Pancreas (tissue), 10 donors: ENCODE results near the gene MAP2K7. TPM values are rescaled to one million over a fixed set of nuclear protein-coding genes. Genes with fewer than 3 reads are reported as not detected.
A peak's percentile ranks its signal among the peaks of the same experiment; 100 is the strongest.

Experiments used
- ATAC-seq, 4 donors: fragments of 200-7000 bp; cut with Tn5 transposase; one replicate each; pipeline versions ENCODE4 v1.8.0 to v1.9.1; 2020; ENCODE audit warnings: mild to moderate bottlenecking in 4 of 4, moderate library complexity in 4 of 4
- DNase-seq, 6 donors: peaks; one replicate each; pipeline ENCODE4 v3.0.0-alpha.2; 2020
- FAIRE-seq: peaks from 2 replicates; lab custom pipeline; 2012; peaks lifted over from hg19 to GRCh38; lab: Jason Lieb, UNC
- H3K27ac ChIP-seq, 4 donors: fragments of 200-600 bp; sonication (generic); 1 replicate in 3 of 4; 2 replicates in 1 of 4; pipeline versions ENCODE4 v1.5.0 to v1.8.0; 2020
- H3K27me3 ChIP-seq, 4 donors: fragments of 200-600 bp; one replicate each; pipeline ENCODE4 v1.8.0; 2021
- H3K36me3 ChIP-seq, 3 donors: fragments of 200-600 bp; sonication (generic) in 1 of 3; one replicate each; pipeline versions ENCODE4 v1.5.0 to v1.8.0; 2020 to 2021
- H3K4me1 ChIP-seq, 3 donors: fragments of 200-600 bp; one replicate each; pipeline ENCODE4 v1.8.0; 2021
- H3K4me3 ChIP-seq, 4 donors: fragments of 200-600 bp; sonication (generic) in 2 of 4; one replicate each; pipeline versions ENCODE4 v1.5.0 to v1.8.0; 2020 to 2021
- H3K9me3 ChIP-seq, 4 donors: fragments of 200-600 bp; one replicate each; pipeline ENCODE4 v1.8.0; 2021
- WGBS, 2 donors: extraction: QIAGEN DNeasy Blood & Tissue Kit; methylation state at CpG; one replicate each; pipeline ENCODE4 v1.1.7; 2013; 5-methylcytosine and 5-hydroxymethylcytosine counted together
- intact Hi-C, 3 donors: fragments of 100-400 bp; cut with DNase I; formaldehyde crosslinking; loops; one replicate each; pipeline versions ENCODE4 v1.11.1 to v1.14.2; 2022
- polyA plus RNA-seq, 2 donors: library from polyadenylated mRNA; stranded (reverse); fragments of 200-250 nt; gene quantifications; one replicate each; pipeline ENCODE4 v1.2.3, GENCODE V29; 2013
- total RNA-seq, 6 donors: library from RNA; stranded (reverse); fragmentation: NEBNext Ultra II Directional in 4 of 6; extraction: Animal tissue kit (Norgen Biotek cat#: 25700) in 4 of 6; gene quantifications; one replicate each; pipeline versions ENCODE4 v1.2.1 to v1.2.4, GENCODE V29; 2021 to 2023
- TF ChIP-seq, protein P1 (sequence below), 4 donors: fragments of 200-600 bp; sonication (generic) in 3 of 4; IDR thresholded peaks; one replicate each; pipeline versions ENCODE4 v1.5.0 to v1.8.0; 2021; ENCODE audit warnings: antibody characterized with exemption in 4 of 4
- donor health status: healthy with polysubstance abuse.
- donor health status: DM: no; HTN: no; CAD: no; lungs with moderate emphysema.
- donor health status: DM: no; HTN: no; CAD: no.
- donor health status: control.
- donor health status: control.
- donor health status: Bipolar disorder and iron deficiency.
- donor health status: DM: yes; HTN: yes; CAD: no.
- donor health status: DM: no; HTN: no; CAD: no.
- donor health status: DM: no; HTN: no; CAD: no.
- donor health status: DM: yes; HTN: yes; CAD: no.

Gene MAP2K7
- total and polyA plus RNA-seq, 8 donors, result 13.9 to 45.3 (median 16.9) TPM

DNA sequence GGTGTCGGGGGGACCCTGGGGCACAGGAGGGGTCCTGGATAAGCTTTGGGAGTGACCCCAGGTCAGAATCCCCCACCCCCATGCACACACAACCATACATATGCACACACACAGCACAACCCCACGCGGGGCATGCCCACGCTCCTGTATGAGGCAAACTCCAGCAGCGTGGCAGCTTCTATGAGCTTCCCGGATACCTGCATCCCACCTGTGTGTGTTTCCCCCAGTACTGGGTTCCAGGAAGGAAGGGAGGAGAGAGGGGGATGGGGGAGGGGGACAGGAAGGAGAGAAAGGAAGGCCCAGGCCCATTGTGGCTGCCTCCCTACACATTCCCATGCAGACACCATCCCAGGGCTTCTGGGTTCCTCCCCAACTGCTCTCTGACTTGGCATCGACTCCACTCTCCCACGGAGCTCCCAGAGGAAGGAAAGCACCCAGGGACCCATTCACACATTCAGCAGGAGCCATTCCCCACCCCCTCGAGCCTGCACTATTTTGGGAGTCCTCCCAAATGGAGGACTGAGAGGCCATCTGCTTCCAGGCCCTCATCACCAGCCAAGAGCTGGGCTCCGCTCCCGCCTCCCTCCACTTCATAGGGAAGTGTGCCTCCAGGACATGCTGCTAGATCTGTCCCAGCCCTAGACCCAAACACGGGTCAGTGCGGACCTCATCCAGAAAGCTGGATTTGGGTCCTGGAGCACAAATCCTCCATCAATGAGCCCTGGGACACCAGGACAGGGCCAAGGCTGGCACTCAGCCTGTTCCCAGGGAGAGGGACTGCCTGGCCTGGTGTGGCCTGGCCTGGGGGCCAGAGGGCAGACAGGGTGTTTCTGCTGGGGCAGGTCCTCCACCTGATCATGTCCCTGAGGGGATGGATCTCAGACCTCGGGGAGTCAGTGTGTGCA lies 42.7 kb upstream of the MAP2K7 start:
- intact Hi-C loops, result no loop called here
- no peak for DNase-seq

DNA sequence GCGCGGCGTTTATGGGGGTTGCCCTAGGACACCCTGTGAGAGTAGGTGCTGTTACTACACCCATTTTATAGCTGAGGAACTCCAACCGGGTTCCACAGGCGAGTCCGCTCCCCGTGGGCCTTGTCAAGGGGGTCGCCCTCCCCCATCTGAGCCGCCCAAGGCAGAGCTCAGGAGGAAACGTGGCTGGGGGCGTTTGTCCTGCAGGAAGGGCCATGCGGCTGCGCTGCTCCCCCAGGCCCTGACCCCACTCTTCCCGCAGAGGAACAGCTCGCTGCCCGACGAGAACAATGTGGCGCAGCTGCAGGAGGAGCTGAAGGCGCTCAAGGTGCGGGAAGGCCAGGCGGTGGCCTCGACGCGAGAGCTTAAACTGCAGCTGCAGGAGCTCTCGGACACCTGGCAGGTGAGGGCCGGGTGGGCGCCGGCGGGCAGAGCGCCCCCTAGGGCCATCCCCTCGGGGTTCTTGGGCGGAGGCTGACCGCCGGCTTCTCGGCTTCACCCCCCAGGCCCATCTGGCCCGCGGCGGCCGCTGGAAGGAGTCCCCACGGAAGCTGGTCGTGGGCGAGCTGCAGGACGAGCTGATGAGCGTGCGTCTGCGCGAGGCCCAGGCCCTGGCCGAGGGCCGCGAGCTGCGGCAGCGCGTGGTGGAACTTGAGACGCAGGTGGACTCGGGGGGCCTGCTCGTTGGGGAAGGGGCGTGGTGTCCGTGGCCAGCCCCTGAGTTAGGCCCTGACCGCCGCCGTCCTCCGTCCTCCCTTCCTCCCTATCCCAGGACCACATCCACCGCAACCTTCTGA lies 41.9 kb upstream of the MAP2K7 start:
- no peaks in the 10 kb centered on the region for H3K4me1 ChIP-seq
- H3K4me3 ChIP-seq, result peak overlapping the region in 1 of 4 donors; percentile 23
- FAIRE-seq (no peak), DNase-seq (peak in 1 of 6 donors; percentile 72), ATAC-seq (peak in 1 of 4 donors; percentile 19)
- no peak overlapping the region for H3K27ac ChIP-seq
- WGBS, 2 donors, result 65 to 75% methylated on average over 54 to 63 of the region's 63 CpGs
- H3K27me3 ChIP-seq, result no peaks in the 10 kb centered on the region
- no peaks in the 10 kb centered on the region for H3K9me3 ChIP-seq
- TF ChIP-seq, protein P1, sequence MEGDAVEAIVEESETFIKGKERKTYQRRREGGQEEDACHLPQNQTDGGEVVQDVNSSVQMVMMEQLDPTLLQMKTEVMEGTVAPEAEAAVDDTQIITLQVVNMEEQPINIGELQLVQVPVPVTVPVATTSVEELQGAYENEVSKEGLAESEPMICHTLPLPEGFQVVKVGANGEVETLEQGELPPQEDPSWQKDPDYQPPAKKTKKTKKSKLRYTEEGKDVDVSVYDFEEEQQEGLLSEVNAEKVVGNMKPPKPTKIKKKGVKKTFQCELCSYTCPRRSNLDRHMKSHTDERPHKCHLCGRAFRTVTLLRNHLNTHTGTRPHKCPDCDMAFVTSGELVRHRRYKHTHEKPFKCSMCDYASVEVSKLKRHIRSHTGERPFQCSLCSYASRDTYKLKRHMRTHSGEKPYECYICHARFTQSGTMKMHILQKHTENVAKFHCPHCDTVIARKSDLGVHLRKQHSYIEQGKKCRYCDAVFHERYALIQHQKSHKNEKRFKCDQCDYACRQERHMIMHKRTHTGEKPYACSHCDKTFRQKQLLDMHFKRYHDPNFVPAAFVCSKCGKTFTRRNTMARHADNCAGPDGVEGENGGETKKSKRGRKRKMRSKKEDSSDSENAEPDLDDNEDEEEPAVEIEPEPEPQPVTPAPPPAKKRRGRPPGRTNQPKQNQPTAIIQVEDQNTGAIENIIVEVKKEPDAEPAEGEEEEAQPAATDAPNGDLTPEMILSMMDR (IDR thresholded peaks at IDR 0.05), result no peak
- intact Hi-C loops, result no loop called here
- H3K36me3 ChIP-seq, result no peaks in the 10 kb centered on the region

More for the DNA sequence above, 42.7 kb upstream of the MAP2K7 start:
- FAIRE-seq (no peak), ATAC-seq (no peak)
- no peaks in the 10 kb centered on the region for H3K27me3 ChIP-seq
- H3K9me3 ChIP-seq, result no peaks in the 10 kb centered on the region
- no peak overlapping the region for H3K27ac ChIP-seq
- H3K4me3 ChIP-seq, result no peak overlapping the region
- H3K4me1 ChIP-seq, result no peaks in the 10 kb centered on the region
- WGBS, 2 donors, result 87 to 89% methylated on average over 14 of the region's 14 CpGs
- H3K36me3 ChIP-seq, result no peaks in the 10 kb centered on the region
- TF ChIP-seq, protein P1 (IDR thresholded peaks at IDR 0.05), result no peak

DNA sequence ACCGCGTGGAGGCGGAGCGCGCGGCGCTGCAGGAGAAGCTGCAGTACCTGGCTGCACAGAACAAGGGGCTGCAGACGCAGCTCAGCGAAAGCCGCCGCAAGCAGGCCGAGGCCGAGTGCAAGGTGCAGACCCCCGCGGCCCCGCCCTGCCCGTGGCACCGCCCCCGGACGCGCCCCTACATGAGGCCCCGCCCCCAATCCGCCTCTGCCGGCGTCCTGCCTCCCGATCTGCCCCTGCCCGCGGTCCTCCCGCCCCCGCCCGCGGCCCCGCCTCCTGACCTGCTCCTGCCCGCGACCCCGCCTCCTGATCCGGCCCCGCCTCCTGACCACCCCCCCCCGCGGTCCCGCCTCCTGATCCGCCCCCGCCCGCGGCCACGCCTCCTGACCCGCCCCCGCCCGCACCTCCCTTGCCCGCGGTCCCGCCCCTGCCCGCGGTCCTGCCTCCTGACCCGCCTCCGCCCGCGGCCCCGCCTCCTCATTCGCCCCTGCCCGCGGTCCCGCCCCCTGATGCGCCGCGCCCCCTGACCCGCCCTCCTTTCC lies 41.2 kb upstream of the MAP2K7 start:
- Histone ChIP-seq H3K27ac (no peak overlapping the region), H3K9me3 (no peaks in the 10 kb centered on the region), H3K4me1 (no peaks in the 10 kb centered on the region), H3K4me3 (peak overlapping the region in 1 of 4 donors; percentile 23), H3K36me3 (no peaks in the 10 kb centered on the region), H3K27me3 (no peaks in the 10 kb centered on the region)
- ATAC-seq, result peak; percentile 9 to 85 (median 35)
- TF ChIP-seq, protein P1 (IDR thresholded peaks at IDR 0.05), result no peak
- intact Hi-C loops, result no loop called here
- FAIRE-seq, result no peak
- 36 to 49% methylated on average over 10 to 67 of the region's 67 CpGs for WGBS, 2 donors
- peak in 5 of 6 donors; percentile 39 to 81 (median 63) for DNase-seq

DNA sequence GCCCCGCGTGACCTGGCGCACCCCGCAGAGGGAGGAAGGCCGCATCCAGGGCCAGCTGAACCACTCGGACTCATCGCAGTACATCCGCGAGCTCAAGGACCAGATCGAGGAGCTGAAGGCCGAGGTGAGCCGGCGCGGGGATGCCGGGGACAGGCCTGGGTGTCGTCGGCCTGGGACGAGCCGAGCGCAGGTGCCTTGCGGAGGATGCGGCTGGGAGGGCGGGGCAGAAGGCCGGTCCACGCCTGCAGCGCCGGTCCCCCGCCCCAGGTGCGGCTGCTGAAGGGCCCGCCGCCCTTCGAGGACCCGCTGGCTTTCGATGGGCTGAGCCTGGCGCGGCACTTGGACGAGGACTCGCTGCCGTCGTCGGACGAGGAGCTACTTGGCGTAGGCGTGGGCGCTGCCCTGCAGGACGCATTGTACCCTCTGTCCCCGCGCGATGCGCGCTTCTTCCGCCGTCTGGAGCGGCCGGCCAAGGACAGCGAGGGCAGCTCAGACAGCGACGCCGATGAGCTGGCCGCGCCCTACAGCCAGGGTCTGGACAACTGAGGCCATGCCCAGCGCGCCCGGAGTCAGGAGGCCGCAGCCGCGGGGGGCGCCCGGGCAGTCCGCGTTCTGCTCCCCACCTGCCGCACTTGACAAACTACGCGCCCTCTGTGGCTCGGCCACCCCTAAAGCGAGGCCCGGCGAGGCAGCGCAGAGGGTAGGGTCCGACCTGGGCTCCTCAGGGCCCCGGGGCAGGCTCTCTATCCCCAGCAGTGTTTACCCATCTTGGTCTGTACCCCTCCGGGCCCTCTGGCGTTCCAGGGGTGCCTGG lies 40.3 kb upstream of the MAP2K7 start:
- WGBS, 2 donors, result 89 to 91% methylated on average over 83 of the region's 83 CpGs
- ATAC-seq (no peak), FAIRE-seq (no peak), DNase-seq (no peak)
- H3K4me3 ChIP-seq, result no peak overlapping the region
- H3K27ac ChIP-seq, result no peak overlapping the region
- H3K9me3 ChIP-seq, result no peaks in the 10 kb centered on the region
- TF ChIP-seq, protein P1 (IDR thresholded peaks at IDR 0.05), result no peak
- no peaks in the 10 kb centered on the region for H3K4me1 ChIP-seq
- H3K27me3 ChIP-seq, result no peaks in the 10 kb centered on the region
- no peaks in the 10 kb centered on the region for H3K36me3 ChIP-seq
- intact Hi-C loops, result no loop called here
